Small intestine (tissue), 7 donors: ENCODE data around the gene TTLL8. TPM values are rescaled to one million over a fixed set of nuclear protein-coding genes. Genes with fewer than 3 reads are reported as not detected.

ENCODE experiments used
- DNase-seq, 2 donors: peaks; one replicate each; pipeline versions ENCODE4 v3.0.0 to v3.0.0-alpha.2; 2013
- FAIRE-seq: peaks from 2 replicates; lab custom pipeline; 2012; peaks lifted over from hg19 to GRCh38; lab: Jason Lieb, UNC
- H3K27ac ChIP-seq, 3 donors: one replicate each; pipeline ENCODE4 v1.5.1; 2013; ENCODE audit warnings: low read length in 2 of 3, mild to moderate bottlenecking in 2 of 3, control low read depth in 1 of 3, inconsistent platforms in 1 of 3, low read depth in 1 of 3, moderate library complexity in 1 of 3
- H3K27me3 ChIP-seq, 3 donors: one replicate each; pipeline ENCODE4 v1.6.1; 2013; ENCODE audit warnings: low read length in 3 of 3, inconsistent platforms in 1 of 3; ENCODE audit not compliant: control insufficient read depth in 3 of 3, insufficient read depth in 3 of 3
- H3K36me3 ChIP-seq, 3 donors: one replicate each; pipeline ENCODE4 v1.6.1; 2013; ENCODE audit warnings: low read length in 3 of 3, inconsistent platforms in 1 of 3, low read depth in 1 of 3, mild to moderate bottlenecking in 1 of 3, moderate library complexity in 1 of 3; ENCODE audit not compliant: control insufficient read depth in 3 of 3, insufficient read depth in 2 of 3
- H3K4me1 ChIP-seq, 3 donors: one replicate each; pipeline ENCODE4 v1.6.1; 2013; ENCODE audit warnings: low read length in 2 of 3, inconsistent platforms in 1 of 3, low read depth in 1 of 3, mild to moderate bottlenecking in 1 of 3, moderate library complexity in 1 of 3; ENCODE audit not compliant: control insufficient read depth in 3 of 3, insufficient read depth in 2 of 3
- H3K4me3 ChIP-seq, 3 donors: one replicate each; pipeline ENCODE4 v1.5.1; 2013; ENCODE audit warnings: low read length in 3 of 3, control low read depth in 1 of 3, inconsistent platforms in 1 of 3, low read depth in 1 of 3, mild to moderate bottlenecking in 1 of 3, moderate library complexity in 1 of 3
- H3K9me3 ChIP-seq, 2 donors: one replicate each; pipeline ENCODE4 v1.6.1; 2013; ENCODE audit warnings: low read depth in 1 of 2, low read length in 1 of 2; ENCODE audit not compliant: control insufficient read depth in 2 of 2, insufficient read depth in 1 of 2
- WGBS, 3 donors: extraction: QIAGEN DNeasy Blood & Tissue Kit; methylation state at CpG; one replicate each; pipeline ENCODE4 v1.1.7; 2013; 5-methylcytosine and 5-hydroxymethylcytosine counted together
- polyA plus RNA-seq, 4 donors: library from polyadenylated mRNA; stranded (reverse) in 3 of 4; unstranded in 1 of 4; fragments of 200-250 nt in 3 of 4; fragments of 120-200 nt in 1 of 4; gene quantifications; one replicate each; pipeline versions ENCODE4 v1.2.1 to v1.2.3, GENCODE V29; 2013
- donor health status: healthy with polysubstance abuse.
- donor health status: control.
- donor health status: control.
- donor health status: Bipolar disorder and iron deficiency.
- donor health status: healthy.

The TTLL8 gene
- polyA plus RNA-seq, 4 donors = not detected

GRCh38 chr22:50035976-50036724 is 21.9 kb downstream of the TTLL8 start:
- Histone ChIP-seq H3K4me1 (no peaks in the 10 kb centered on the region), H3K27ac (no peak overlapping the region), H3K27me3 (peaks cover 0 to 2% (median 0%) of the 10 kb centered on the region in 3 donors), H3K4me3 (no peak overlapping the region), H3K9me3 (peaks cover 0 to 5% of the 10 kb centered on the region in 2 donors), H3K36me3 (no peaks in the 10 kb centered on the region)
- DNase-seq (no peak), FAIRE-seq (no peak)
- 78 to 84% (median 80%) methylated on average over 23 of the region's 23 CpGs for WGBS, 3 donors

- Histone ChIP-seq H3K27me3 (peaks cover 0 to 2% (median 0%) of the 10 kb centered on the region in 3 donors), H3K4me3 (no peak overlapping the region), H3K27ac (no peak overlapping the region), H3K4me1 (no peaks in the 10 kb centered on the region), H3K9me3 (peaks cover 0 to 5% of the 10 kb centered on the region in 2 donors), H3K36me3 (no peaks in the 10 kb centered on the region)
- DNase-seq = no peak
- no peak for FAIRE-seq
- WGBS, 3 donors = 59 to 78% (median 65%) methylated on average over 23 to 24 of the region's 24 CpGs
Observed at GRCh38 chr22:50035131-50035881, 22.8 kb downstream of the TTLL8 start.

GRCh38 chr22:50034126-50035081 is 23.7 kb downstream of the TTLL8 start:
- H3K36me3 ChIP-seq = no peaks in the 10 kb centered on the region
- WGBS, 3 donors = 72 to 81% (median 78%) methylated on average over 43 of the region's 43 CpGs
- no peak for DNase-seq

GRCh38 chr22:50032941-50033601 is 25.0 kb downstream of the TTLL8 start:
- Histone ChIP-seq H3K27me3 (peaks cover 0 to 6% (median 0%) of the 10 kb centered on the region in 3 donors), H3K27ac (no peak overlapping the region), H3K4me1 (no peaks in the 10 kb centered on the region), H3K36me3 (no peaks in the 10 kb centered on the region), H3K9me3 (no peaks in the 10 kb centered on the region), H3K4me3 (no peak overlapping the region)
- no peak for FAIRE-seq
- no peak for DNase-seq
- 83 to 90% (median 86%) methylated on average over 20 to 23 of the region's 23 CpGs for WGBS, 3 donors

More at GRCh38 chr22:50034126-50035081, 23.7 kb downstream of the TTLL8 start:
- H3K9me3 ChIP-seq = peaks cover 0 to 5% of the 10 kb centered on the region in 2 donors
- no peak overlapping the region for H3K27ac ChIP-seq
- FAIRE-seq = no peak
- H3K4me3 ChIP-seq = no peak overlapping the region
- peaks cover 0 to 6% (median 0%) of the 10 kb centered on the region in 3 donors for H3K27me3 ChIP-seq
- no peaks in the 10 kb centered on the region for H3K4me1 ChIP-seq

GRCh38 chr22:50032109-50032871 is 25.8 kb downstream of the TTLL8 start:
- Histone ChIP-seq H3K27ac (no peak overlapping the region), H3K36me3 (no peaks in the 10 kb centered on the region), H3K4me3 (no peak overlapping the region), H3K27me3 (peaks cover 0 to 6% (median 0%) of the 10 kb centered on the region in 3 donors), H3K4me1 (no peaks in the 10 kb centered on the region), H3K9me3 (no peaks in the 10 kb centered on the region)
- FAIRE-seq = no peak
- WGBS, 3 donors = 74 to 82% (median 78%) methylated on average over 24 of the region's 24 CpGs
- DNase-seq = no peak

GRCh38 chr22:50031189-50032091 is 26.7 kb downstream of the TTLL8 start:
- no peak for DNase-seq
- no peaks in the 10 kb centered on the region for H3K9me3 ChIP-seq
- no peak overlapping the region for H3K4me3 ChIP-seq
- no peak for FAIRE-seq
- no peak overlapping the region for H3K27ac ChIP-seq
- 80 to 91% (median 83%) methylated on average over 47 to 49 of the region's 49 CpGs for WGBS, 3 donors
- H3K4me1 ChIP-seq = no peaks in the 10 kb centered on the region
- no peaks in the 10 kb centered on the region for H3K36me3 ChIP-seq
- peaks cover 0 to 6% (median 0%) of the 10 kb centered on the region in 3 donors for H3K27me3 ChIP-seq
